SK-N-SH (cell line): ENCODE data around the gene ATP8A1.

ENCODE experiments used
- CTCF ChIP-seq: fragments of 200-600 bp; sonication (generic); IDR thresholded peaks from 2 replicates; pipeline ENCODE4 v1.6.1; 2017; ENCODE audit warnings: antibody characterized with exemption, mild to moderate bottlenecking, moderate library complexity
- JUND ChIP-seq: IDR thresholded peaks from 2 replicates; pipeline ENCODE4 v1.4.0; 2012

- no peak for TF ChIP-seq CTCF
- no peak for TF ChIP-seq JUND
Observed at GRCh38 chr4:42586775-42587174, 70.1 kb downstream of the ATP8A1 start.
